Measurements from ENCODE around the gene MYH3. TPM values are rescaled to one million over a fixed set of nuclear protein-coding genes. Genes with fewer than 3 reads are reported as not detected.
A peak's percentile ranks its signal among the peaks of the same experiment; 100 is the strongest.

The MYH3 gene
- total RNA-seq, 6 donors from 2014 or later = 1.5 to 9.4 (median 1.9) TPM

DNA sequence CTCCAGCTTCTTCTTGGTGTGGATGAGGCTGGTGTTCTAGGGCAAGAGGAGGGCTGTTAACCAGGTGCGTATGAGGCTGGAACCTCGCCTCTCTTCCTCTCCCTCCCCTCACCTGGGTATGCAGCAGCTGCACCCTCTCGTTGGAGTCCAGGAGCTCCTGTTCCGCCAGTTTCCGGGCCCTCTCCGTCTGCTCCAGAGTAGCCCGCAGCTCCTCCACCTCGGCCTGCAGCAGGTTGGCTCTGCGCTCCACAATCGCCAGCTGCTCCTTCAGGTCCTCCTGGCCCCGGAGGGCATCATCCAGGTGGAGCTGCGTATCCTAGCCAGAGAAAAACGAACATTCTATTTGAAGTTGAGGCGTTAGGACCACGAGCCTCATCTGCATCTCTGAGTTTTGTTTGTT lies 25.4 kb downstream of the MYH3 start:
- DNase-seq (no peak), ATAC-seq (ENCODE audit: low FRiP score in 2 of 2) (no peak)
- 87 to 90% methylated on average over 8 to 9 of the region's 15 CpGs for WGBS, 2 donors
- Histone ChIP-seq H3K27ac (no peak overlapping the region), H3K4me1 (no peaks in the 10 kb centered on the region), H3K36me3 (peaks cover 0 to 11% (median 2%) of the 10 kb centered on the region in 4 donors), H3K4me3 (no peak overlapping the region), H3K27me3 (no peaks in the 10 kb centered on the region), H3K9me3 (no peaks in the 10 kb centered on the region)
- TF ChIP-seq, protein P1, sequence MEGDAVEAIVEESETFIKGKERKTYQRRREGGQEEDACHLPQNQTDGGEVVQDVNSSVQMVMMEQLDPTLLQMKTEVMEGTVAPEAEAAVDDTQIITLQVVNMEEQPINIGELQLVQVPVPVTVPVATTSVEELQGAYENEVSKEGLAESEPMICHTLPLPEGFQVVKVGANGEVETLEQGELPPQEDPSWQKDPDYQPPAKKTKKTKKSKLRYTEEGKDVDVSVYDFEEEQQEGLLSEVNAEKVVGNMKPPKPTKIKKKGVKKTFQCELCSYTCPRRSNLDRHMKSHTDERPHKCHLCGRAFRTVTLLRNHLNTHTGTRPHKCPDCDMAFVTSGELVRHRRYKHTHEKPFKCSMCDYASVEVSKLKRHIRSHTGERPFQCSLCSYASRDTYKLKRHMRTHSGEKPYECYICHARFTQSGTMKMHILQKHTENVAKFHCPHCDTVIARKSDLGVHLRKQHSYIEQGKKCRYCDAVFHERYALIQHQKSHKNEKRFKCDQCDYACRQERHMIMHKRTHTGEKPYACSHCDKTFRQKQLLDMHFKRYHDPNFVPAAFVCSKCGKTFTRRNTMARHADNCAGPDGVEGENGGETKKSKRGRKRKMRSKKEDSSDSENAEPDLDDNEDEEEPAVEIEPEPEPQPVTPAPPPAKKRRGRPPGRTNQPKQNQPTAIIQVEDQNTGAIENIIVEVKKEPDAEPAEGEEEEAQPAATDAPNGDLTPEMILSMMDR (IDR thresholded peaks at IDR 0.05) = no peak
- TF ChIP-seq POLR2AphosphoS5 (IDR thresholded peaks at IDR 0.05) = no peak
- no peak for TF ChIP-seq POLR2A (IDR thresholded peaks at IDR 0.05)
- no peak for TF ChIP-seq EP300 (IDR thresholded peaks at IDR 0.05)

DNA sequence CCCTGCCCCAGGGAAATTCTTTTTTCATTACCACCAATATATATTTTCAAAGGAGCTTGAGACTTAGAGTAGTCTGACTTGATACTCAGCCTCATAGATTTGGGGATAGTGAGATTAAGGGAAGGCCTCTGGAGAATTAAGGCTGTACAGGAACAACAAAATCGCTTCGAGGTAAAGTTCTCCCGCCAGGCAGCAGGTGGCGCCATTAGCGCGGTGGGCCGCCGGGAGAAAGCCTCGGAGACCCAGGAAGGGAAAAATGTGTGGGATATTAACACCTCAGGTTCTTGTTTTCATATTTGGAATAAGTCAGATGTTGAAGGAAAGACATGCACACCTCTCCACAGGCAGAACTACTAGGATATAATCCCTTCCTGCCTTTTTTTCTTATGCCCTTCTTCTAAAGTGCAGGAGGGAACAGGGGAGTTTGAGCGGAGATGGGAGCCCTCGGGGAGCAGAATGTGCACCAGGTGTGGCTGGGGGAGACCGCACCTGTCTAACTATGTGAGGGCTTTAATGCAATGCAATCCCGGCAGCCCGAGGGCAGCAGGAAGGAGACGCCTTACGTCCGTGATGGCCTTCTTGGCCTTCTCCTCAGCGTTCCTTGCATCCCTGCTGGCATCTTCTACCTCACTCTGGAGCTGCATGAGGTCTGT lies 25.9 kb downstream of the MYH3 start:
- 52 to 54% methylated on average over 18 of the region's 18 CpGs for WGBS, 2 donors
- H3K27me3 ChIP-seq = no peaks in the 10 kb centered on the region
- no peaks in the 10 kb centered on the region for H3K9me3 ChIP-seq
- H3K27ac ChIP-seq = no peak overlapping the region
- H3K4me1 ChIP-seq = no peaks in the 10 kb centered on the region
- peaks cover 0 to 11% (median 2%) of the 10 kb centered on the region in 4 donors for H3K36me3 ChIP-seq
- TF ChIP-seq POLR2AphosphoS5 (IDR thresholded peaks at IDR 0.05) = no peak
- TF ChIP-seq, protein P1 (IDR thresholded peaks at IDR 0.05) = peak; percentile 20 to 73 (median 50)
- DNase-seq (peak in 1 of 2 donors; percentile 79), ATAC-seq (ENCODE audit: low FRiP score in 2 of 2) (no peak)
- H3K4me3 ChIP-seq = no peak overlapping the region

DNA sequence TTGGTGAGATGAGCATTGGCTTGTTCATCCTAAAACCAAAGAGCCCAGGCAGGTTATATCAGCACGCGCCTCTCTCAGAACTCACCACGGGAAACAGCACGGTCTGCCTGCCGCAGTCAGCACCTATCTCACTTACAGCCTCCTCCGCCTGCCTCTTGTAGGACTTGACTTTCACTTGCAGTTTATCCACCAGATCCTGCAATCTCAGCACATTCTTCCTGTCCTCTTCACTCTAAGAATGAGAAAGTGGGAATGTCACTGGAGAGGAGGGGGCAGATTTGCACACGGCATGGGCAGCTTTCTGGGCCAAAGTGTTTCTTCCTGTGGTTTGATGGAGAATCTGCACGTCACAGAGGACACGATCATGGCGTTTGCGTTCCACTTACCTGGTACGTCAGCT lies 27.4 kb downstream of the MYH3 start:
- ATAC-seq (ENCODE audit: low FRiP score in 2 of 2) (no peak), DNase-seq (no peak)
- Histone ChIP-seq H3K27ac (no peak overlapping the region), H3K36me3 (peaks cover 0 to 4% (median 2%) of the 10 kb centered on the region in 4 donors), H3K27me3 (no peaks in the 10 kb centered on the region), H3K4me1 (no peaks in the 10 kb centered on the region), H3K9me3 (no peaks in the 10 kb centered on the region), H3K4me3 (no peak overlapping the region)
- TF ChIP-seq, protein P1 (IDR thresholded peaks at IDR 0.05) = no peak
- TF ChIP-seq POLR2AphosphoS5 (IDR thresholded peaks at IDR 0.05) = no peak
- TF ChIP-seq EP300 (IDR thresholded peaks at IDR 0.05) = no peak
- TF ChIP-seq POLR2A (IDR thresholded peaks at IDR 0.05) = no peak
- 91 to 93% methylated on average over 12 of the region's 12 CpGs for WGBS, 2 donors

DNA sequence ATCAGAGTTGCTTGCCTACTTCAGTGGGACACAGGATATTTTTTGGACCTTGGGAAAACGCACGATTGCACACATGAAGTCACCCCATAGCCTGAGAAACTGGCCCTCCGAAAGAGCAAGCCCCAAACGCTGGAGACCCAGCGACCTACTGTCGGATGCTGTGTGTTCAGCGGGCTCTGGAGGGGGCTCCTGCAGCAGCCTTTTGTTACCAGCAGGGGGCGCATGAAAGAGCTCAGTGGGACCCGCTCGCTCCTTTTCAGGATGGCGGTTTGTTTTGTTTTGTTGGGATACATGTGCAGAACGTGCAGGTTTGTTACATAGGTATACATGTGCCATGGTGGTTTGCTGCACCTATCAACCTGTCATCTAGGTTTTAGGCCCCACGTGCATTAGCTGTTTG lies 28.4 kb downstream of the MYH3 start:
- H3K36me3 ChIP-seq = peaks cover 0 to 4% (median 2%) of the 10 kb centered on the region in 4 donors
- DNase-seq (no peak), ATAC-seq (ENCODE audit: low FRiP score in 2 of 2) (no peak)
- H3K4me3 ChIP-seq = no peak overlapping the region
- H3K4me1 ChIP-seq = no peaks in the 10 kb centered on the region
- no peaks in the 10 kb centered on the region for H3K9me3 ChIP-seq
- H3K27ac ChIP-seq = no peak overlapping the region
- H3K27me3 ChIP-seq = no peaks in the 10 kb centered on the region
- TF ChIP-seq POLR2A (IDR thresholded peaks at IDR 0.05) = no peak
- no peak for TF ChIP-seq POLR2AphosphoS5 (IDR thresholded peaks at IDR 0.05)
- TF ChIP-seq, protein P1 (IDR thresholded peaks at IDR 0.05) = peak in 1 of 6 experiments; percentile 13
- no peak for TF ChIP-seq EP300 (IDR thresholded peaks at IDR 0.05)
- WGBS, 2 donors = 88 to 89% methylated on average over 13 of the region's 13 CpGs

DNA sequence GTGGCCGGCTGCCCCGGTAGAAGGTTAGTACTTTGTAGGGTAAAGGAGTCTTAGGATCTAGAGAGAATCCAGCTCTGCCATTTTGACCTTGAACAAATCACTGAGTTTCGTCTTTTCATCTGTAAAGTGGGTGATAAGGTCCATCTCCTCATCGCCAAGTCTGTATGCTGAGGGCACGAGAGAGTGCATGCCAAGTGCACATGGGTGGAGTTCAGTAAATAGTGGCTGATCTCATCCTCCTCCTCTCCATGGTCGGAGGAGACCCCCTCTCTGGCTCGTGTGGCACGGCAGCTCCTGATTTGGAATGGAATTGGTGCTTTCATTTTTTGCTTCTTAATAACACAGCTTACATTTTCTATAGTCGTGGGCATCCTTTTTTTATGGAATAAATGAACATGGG lies 30.7 kb downstream of the MYH3 start:
- 78 to 82% methylated on average over 9 of the region's 9 CpGs for WGBS, 2 donors
- H3K4me3 ChIP-seq = no peak overlapping the region
- DNase-seq = no peak
- H3K27me3 ChIP-seq = no peaks in the 10 kb centered on the region
- H3K4me1 ChIP-seq = no peaks in the 10 kb centered on the region
- H3K9me3 ChIP-seq = no peaks in the 10 kb centered on the region
- no peak overlapping the region for H3K27ac ChIP-seq
- peaks cover 0 to 4% (median 2%) of the 10 kb centered on the region in 4 donors for H3K36me3 ChIP-seq
- ATAC-seq (ENCODE audit: low FRiP score in 2 of 2) = no peak
- no peak for TF ChIP-seq POLR2AphosphoS5 (IDR thresholded peaks at IDR 0.05)
- TF ChIP-seq, protein P1 (IDR thresholded peaks at IDR 0.05) = no peak
- no peak for TF ChIP-seq EP300 (IDR thresholded peaks at IDR 0.05)
- no peak for TF ChIP-seq POLR2A (IDR thresholded peaks at IDR 0.05)
